Measurements from ENCODE around the gene C10orf53. TPM values are rescaled to one million over a fixed set of nuclear protein-coding genes. Genes with fewer than 3 reads are reported as not detected.

The C10orf53 gene
- total RNA-seq, 3 donors from 2014 or later = not detected

- intact Hi-C loops (cut with DNase I; ENCODE audit: low total_unique reads) = no loop called here
- no peak overlapping the region for H3K27ac ChIP-seq
- DNase-seq (ENCODE audit: low spot score in 2 of 2) = no peak
Observed at GRCh38 chr10:49664006-49664841, 15.2 kb upstream of the C10orf53 start.

GRCh38 chr10:49664842-49665355 is 14.6 kb upstream of the C10orf53 start:
- DNase-seq (ENCODE audit: low spot score in 2 of 2) = no peak
- TF ChIP-seq CTCF (IDR thresholded peaks at IDR 0.05) = no peak
- no peak for TF ChIP-seq POLR2A (IDR thresholded peaks at IDR 0.05)
- TF ChIP-seq POLR2AphosphoS5 (IDR thresholded peaks at IDR 0.05) = no peak
- H3K36me3 ChIP-seq = no peaks in the 10 kb centered on the region
- peaks cover 0 to 4% of the 10 kb centered on the region in 2 donors for H3K27me3 ChIP-seq
- no peaks in the 10 kb centered on the region for H3K4me1 ChIP-seq
- no peak overlapping the region for H3K4me3 ChIP-seq
- H3K27ac ChIP-seq = no peak overlapping the region
- peaks cover 2 to 4% of the 10 kb centered on the region in 2 donors for H3K9me3 ChIP-seq
- intact Hi-C loops (cut with DNase I; ENCODE audit: low total_unique reads) = no loop called here

More at GRCh38 chr10:49664006-49664841, 15.2 kb upstream of the C10orf53 start:
- Histone ChIP-seq H3K36me3 (no peaks in the 10 kb centered on the region), H3K4me3 (no peak overlapping the region), H3K9me3 (peaks cover 9% of the 10 kb centered on the region in 2 donors), H3K4me1 (no peaks in the 10 kb centered on the region), H3K27me3 (peaks cover 0 to 4% of the 10 kb centered on the region in 2 donors)
- TF ChIP-seq CTCF (IDR thresholded peaks at IDR 0.05) (no peak), POLR2A (IDR thresholded peaks at IDR 0.05) (no peak), POLR2AphosphoS5 (IDR thresholded peaks at IDR 0.05) (no peak)

- Histone ChIP-seq H3K27me3 (peaks cover 0 to 4% of the 10 kb centered on the region in 2 donors), H3K36me3 (no peaks in the 10 kb centered on the region), H3K4me1 (no peaks in the 10 kb centered on the region), H3K27ac (no peak overlapping the region), H3K9me3 (peaks cover 0 to 11% of the 10 kb centered on the region in 2 donors), H3K4me3 (no peak overlapping the region)
- intact Hi-C loops (cut with DNase I; ENCODE audit: low total_unique reads) = no loop called here
- no peak for DNase-seq (ENCODE audit: low spot score in 2 of 2)
- TF ChIP-seq CTCF (IDR thresholded peaks at IDR 0.05) = no peak
- no peak for TF ChIP-seq POLR2A (IDR thresholded peaks at IDR 0.05)
- no peak for TF ChIP-seq POLR2AphosphoS5 (IDR thresholded peaks at IDR 0.05)
Observed at GRCh38 chr10:49666054-49666615, 13.3 kb upstream of the C10orf53 start.

GRCh38 chr10:49666685-49667084 is 12.8 kb upstream of the C10orf53 start:
- intact Hi-C loops (cut with DNase I; ENCODE audit: low total_unique reads) = no loop called here
- Histone ChIP-seq H3K4me1 (no peaks in the 10 kb centered on the region), H3K9me3 (peaks cover 0 to 14% of the 10 kb centered on the region in 2 donors), H3K36me3 (no peaks in the 10 kb centered on the region), H3K4me3 (no peak overlapping the region), H3K27me3 (peaks cover 0 to 4% of the 10 kb centered on the region in 2 donors), H3K27ac (no peak overlapping the region)
- TF ChIP-seq CTCF (IDR thresholded peaks at IDR 0.05) (no peak), POLR2AphosphoS5 (IDR thresholded peaks at IDR 0.05) (no peak), POLR2A (IDR thresholded peaks at IDR 0.05) (no peak)
- DNase-seq (ENCODE audit: low spot score in 2 of 2) = no peak

GRCh38 chr10:49667991-49668390 is 11.5 kb upstream of the C10orf53 start:
- TF ChIP-seq POLR2A (IDR thresholded peaks at IDR 0.05) = no peak
- no peak for TF ChIP-seq POLR2AphosphoS5 (IDR thresholded peaks at IDR 0.05)
- TF ChIP-seq CTCF (IDR thresholded peaks at IDR 0.05) = no peak
- peaks cover 0 to 4% of the 10 kb centered on the region in 2 donors for H3K27me3 ChIP-seq

More at GRCh38 chr10:49667991-49668390, 11.5 kb upstream of the C10orf53 start:
- H3K27ac ChIP-seq = no peak overlapping the region
- intact Hi-C loops (cut with DNase I; ENCODE audit: low total_unique reads) = no loop called here
- no peak for DNase-seq (ENCODE audit: low spot score in 2 of 2)
- H3K9me3 ChIP-seq = peaks cover 0 to 14% of the 10 kb centered on the region in 2 donors
- H3K4me1 ChIP-seq = no peaks in the 10 kb centered on the region
- H3K36me3 ChIP-seq = no peaks in the 10 kb centered on the region
- H3K4me3 ChIP-seq = no peak overlapping the region
